NCI-H446 (cell line): ENCODE data around the gene PGGT1B.

Experiments
- DNase-seq, 2 experiments: peaks; one replicate each; lab custom pipeline; 2025; lab: John Stamatoyannopoulos, UW

The PGGT1B gene

GRCh38 chr5:115262321-115263077 lies at the start of gene PGGT1B:
Gene PGGT1B, minus strand, starts transcription at chr5:115262877. Its CDS starts 26 bp downstream, at chr5:115262851.
- peak; percentile 46 to 70 for DNase-seq

- peak; percentile 5 to 49 for DNase-seq
These were observed 47.2 kb upstream of the PGGT1B start for GRCh38 chr5:115309751-115310370.

GRCh38 chr5:115308815-115309214 lies 46.1 kb upstream of the PGGT1B start:
- no peak for DNase-seq

GRCh38 chr5:115306011-115306536 lies 43.4 kb upstream of the PGGT1B start:
- no peak for DNase-seq

GRCh38 chr5:115304496-115304895 lies 41.8 kb upstream of the PGGT1B start:
- no peak for DNase-seq

- no peak for DNase-seq
These were observed 36.1 kb upstream of the PGGT1B start for GRCh38 chr5:115298811-115299210.

GRCh38 chr5:115297031-115297430 lies 34.4 kb upstream of the PGGT1B start:
- DNase-seq: peak in 1 of 2 experiments; percentile 4

- peak; percentile 26 to 86 for DNase-seq
These were observed 33.7 kb upstream of the PGGT1B start, which contains the start of gene CCDC112 for GRCh38 chr5:115296124-115297022. Gene CCDC112, minus strand, starts transcription at chr5:115296654. Its CDS starts 111 bp downstream, at chr5:115296543.

- DNase-seq: no peak
These were observed 33.1 kb upstream of the PGGT1B start for GRCh38 chr5:115295777-115296123.

GRCh38 chr5:115291397-115291796 lies 28.7 kb upstream of the PGGT1B start:
- DNase-seq: no peak

GRCh38 chr5:115289104-115289503 lies 26.4 kb upstream of the PGGT1B start:
- no peak for DNase-seq

- DNase-seq: no peak
These were observed 21.3 kb upstream of the PGGT1B start for GRCh38 chr5:115284021-115284420.

GRCh38 chr5:115282131-115282530 lies 19.5 kb upstream of the PGGT1B start:
- DNase-seq: no peak

GRCh38 chr5:115274584-115274983 lies 11.9 kb upstream of the PGGT1B start:
- no peak for DNase-seq

GRCh38 chr5:115272297-115272958 lies 9.8 kb upstream of the PGGT1B start:
- DNase-seq: no peak

GRCh38 chr5:115271295-115272050 lies 8.8 kb upstream of the PGGT1B start:
- no peak for DNase-seq

- DNase-seq: no peak
These were observed 4.9 kb upstream of the PGGT1B start for GRCh38 chr5:115267617-115268016.

GRCh38 chr5:115265220-115265619 lies 2.5 kb upstream of the PGGT1B start:
- DNase-seq: no peak

- no peak for DNase-seq
These were observed 2.1 kb upstream of the PGGT1B start for GRCh38 chr5:115264786-115265185.

GRCh38 chr5:115263078-115263380 lies 352 bp upstream of the PGGT1B start:
- no peak for DNase-seq

- DNase-seq: no peak
These were observed 711 bp downstream of the PGGT1B start for GRCh38 chr5:115262011-115262320.
